HepG2 (cell line): ENCODE measurements around the gene EPDR1. TPM values are rescaled to one million over a fixed set of nuclear protein-coding genes. Genes with fewer than 3 reads are reported as not detected.

Experiments used
- REST ChIP-seq, 2 experiments: IDR thresholded peaks; 2 replicates each; pipeline ENCODE4 v1.6.1; 2011 to 2012; ENCODE audit warnings: low read length in 2 of 2, borderline replicate concordance in 1 of 2, low read depth in 1 of 2, mild to moderate bottlenecking in 1 of 2, moderate library complexity in 1 of 2
- SP4 ChIP-seq: sonication (generic); formaldehyde crosslinking; IDR thresholded peaks from 2 replicates; pipeline ENCODE4 v1.8.1; 2023; ENCODE audit warnings: mild to moderate bottlenecking, missing genetic modification reagents
- polyA plus RNA-seq, 8 experiments: library from polyadenylated mRNA; depleted of rRNA in 3 of 8; stranded (reverse) in 7 of 8; unstranded in 1 of 8; fragments of >200 nt; fragmentation: Illumina TruSeq in 4 of 8; extraction: Trizol in 4 of 8; gene quantifications; 2 replicates each; pipeline versions ENCODE4 v1.2.1 to v1.2.3, GENCODE V29; 2011 to 2016; ENCODE audit warnings: low read depth in 4 of 8, missing spikeins in 1 of 8, mixed read lengths in 1 of 8; ENCODE audit not compliant: insufficient read depth in 1 of 8
- total RNA-seq, 5 experiments: library from RNA; depleted of rRNA; stranded (reverse); fragments of >200 nt; fragmentation: Illumina TruSeq; extraction: Trizol; gene quantifications; 2 replicates each; pipeline ENCODE4 v1.2.3, GENCODE V29; 2016; ENCODE audit warnings: low read depth in 1 of 5
- TF ChIP-seq, protein P1 (sequence below), 2 experiments: fragments of 450-650 bp in 1 of 2; sonication (generic) in 1 of 2; formaldehyde crosslinking in 1 of 2; IDR thresholded peaks; 2 replicates each; pipeline versions ENCODE4 v1.6.1 to v1.8.0; 2016 to 2022; ENCODE audit warnings: antibody characterized with exemption in 1 of 2, mild to moderate bottlenecking in 1 of 2, missing genetic modification reagents in 1 of 2
- TF ChIP-seq, protein P2 (sequence below): sonication (generic); formaldehyde crosslinking; IDR thresholded peaks from 2 replicates; pipeline ENCODE4 v1.4.0; 2020; ENCODE audit warnings: missing genetic modification reagents

Gene EPDR1
- total and polyA plus RNA-seq, 2 of the 13 experiments (the other 11 are each of a cell fraction or from before 2014, with no cell fraction given): 38.3 to 50.2 TPM

DNA sequence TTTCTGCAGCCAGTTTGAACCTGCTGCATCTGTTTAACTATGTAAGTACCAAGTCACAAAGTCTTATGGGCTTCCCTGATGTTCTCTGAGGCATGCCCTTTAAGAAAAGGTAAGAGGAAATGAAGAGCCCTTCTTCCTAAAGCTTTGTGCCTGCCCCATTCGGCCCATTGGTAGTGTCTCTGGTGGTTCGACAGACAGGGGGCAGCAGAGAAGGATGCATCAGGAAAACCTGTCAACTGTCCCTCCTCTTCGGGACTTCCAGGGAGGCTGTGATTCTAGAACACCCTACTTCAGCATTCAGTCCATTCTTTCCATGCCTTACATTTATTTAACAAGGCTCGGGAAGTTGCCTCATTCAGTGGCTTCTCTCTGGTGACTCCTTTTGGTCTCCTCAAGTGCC is 1.9 kb upstream of the EPDR1 start (continued):
- TF ChIP-seq, protein P1, sequence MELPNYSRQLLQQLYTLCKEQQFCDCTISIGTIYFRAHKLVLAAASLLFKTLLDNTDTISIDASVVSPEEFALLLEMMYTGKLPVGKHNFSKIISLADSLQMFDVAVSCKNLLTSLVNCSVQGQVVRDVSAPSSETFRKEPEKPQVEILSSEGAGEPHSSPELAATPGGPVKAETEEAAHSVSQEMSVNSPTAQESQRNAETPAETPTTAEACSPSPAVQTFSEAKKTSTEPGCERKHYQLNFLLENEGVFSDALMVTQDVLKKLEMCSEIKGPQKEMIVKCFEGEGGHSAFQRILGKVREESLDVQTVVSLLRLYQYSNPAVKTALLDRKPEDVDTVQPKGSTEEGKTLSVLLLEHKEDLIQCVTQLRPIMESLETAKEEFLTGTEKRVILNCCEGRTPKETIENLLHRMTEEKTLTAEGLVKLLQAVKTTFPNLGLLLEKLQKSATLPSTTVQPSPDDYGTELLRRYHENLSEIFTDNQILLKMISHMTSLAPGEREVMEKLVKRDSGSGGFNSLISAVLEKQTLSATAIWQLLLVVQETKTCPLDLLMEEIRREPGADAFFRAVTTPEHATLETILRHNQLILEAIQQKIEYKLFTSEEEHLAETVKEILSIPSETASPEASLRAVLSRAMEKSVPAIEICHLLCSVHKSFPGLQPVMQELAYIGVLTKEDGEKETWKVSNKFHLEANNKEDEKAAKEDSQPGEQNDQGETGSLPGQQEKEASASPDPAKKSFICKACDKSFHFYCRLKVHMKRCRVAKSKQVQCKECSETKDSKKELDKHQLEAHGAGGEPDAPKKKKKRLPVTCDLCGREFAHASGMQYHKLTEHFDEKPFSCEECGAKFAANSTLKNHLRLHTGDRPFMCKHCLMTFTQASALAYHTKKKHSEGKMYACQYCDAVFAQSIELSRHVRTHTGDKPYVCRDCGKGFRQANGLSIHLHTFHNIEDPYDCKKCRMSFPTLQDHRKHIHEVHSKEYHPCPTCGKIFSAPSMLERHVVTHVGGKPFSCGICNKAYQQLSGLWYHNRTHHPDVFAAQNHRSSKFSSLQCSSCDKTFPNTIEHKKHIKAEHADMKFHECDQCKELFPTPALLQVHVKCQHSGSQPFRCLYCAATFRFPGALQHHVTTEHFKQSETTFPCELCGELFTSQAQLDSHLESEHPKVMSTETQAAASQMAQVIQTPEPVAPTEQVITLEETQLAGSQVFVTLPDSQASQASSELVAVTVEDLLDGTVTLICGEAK (IDR thresholded peaks at IDR 0.05): no peak
- TF ChIP-seq, protein P1 (CRISPR knock-in tag; IDR thresholded peaks at IDR 0.05): no peak
- TF ChIP-seq SP4 (CRISPR knock-in tag): no peak
- no peak for TF ChIP-seq REST (IDR thresholded peaks at IDR 0.05; ENCODE audit: borderline replicate concordance in 1 of 2, low read depth in 1 of 2, low read length in 2 of 2)
- TF ChIP-seq, protein P2, sequence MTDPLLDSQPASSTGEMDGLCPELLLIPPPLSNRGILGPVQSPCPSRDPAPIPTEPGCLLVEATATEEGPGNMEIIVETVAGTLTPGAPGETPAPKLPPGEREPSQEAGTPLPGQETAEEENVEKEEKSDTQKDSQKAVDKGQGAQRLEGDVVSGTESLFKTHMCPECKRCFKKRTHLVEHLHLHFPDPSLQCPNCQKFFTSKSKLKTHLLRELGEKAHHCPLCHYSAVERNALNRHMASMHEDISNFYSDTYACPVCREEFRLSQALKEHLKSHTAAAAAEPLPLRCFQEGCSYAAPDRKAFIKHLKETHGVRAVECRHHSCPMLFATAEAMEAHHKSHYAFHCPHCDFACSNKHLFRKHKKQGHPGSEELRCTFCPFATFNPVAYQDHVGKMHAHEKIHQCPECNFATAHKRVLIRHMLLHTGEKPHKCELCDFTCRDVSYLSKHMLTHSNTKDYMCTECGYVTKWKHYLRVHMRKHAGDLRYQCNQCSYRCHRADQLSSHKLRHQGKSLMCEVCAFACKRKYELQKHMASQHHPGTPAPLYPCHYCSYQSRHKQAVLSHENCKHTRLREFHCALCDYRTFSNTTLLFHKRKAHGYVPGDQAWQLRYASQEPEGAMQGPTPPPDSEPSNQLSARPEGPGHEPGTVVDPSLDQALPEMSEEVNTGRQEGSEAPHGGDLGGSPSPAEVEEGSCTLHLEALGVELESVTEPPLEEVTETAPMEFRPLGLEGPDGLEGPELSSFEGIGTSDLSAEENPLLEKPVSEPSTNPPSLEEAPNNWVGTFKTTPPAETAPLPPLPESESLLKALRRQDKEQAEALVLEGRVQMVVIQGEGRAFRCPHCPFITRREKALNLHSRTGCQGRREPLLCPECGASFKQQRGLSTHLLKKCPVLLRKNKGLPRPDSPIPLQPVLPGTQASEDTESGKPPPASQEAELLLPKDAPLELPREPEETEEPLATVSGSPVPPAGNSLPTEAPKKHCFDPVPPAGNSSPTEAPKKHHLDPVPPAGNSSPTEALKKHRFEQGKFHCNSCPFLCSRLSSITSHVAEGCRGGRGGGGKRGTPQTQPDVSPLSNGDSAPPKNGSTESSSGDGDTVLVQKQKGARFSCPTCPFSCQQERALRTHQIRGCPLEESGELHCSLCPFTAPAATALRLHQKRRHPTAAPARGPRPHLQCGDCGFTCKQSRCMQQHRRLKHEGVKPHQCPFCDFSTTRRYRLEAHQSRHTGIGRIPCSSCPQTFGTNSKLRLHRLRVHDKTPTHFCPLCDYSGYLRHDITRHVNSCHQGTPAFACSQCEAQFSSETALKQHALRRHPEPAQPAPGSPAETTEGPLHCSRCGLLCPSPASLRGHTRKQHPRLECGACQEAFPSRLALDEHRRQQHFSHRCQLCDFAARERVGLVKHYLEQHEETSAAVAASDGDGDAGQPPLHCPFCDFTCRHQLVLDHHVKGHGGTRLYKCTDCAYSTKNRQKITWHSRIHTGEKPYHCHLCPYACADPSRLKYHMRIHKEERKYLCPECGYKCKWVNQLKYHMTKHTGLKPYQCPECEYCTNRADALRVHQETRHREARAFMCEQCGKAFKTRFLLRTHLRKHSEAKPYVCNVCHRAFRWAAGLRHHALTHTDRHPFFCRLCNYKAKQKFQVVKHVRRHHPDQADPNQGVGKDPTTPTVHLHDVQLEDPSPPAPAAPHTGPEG (CRISPR knock-in tag): no peak
